WERI-Rb-1 (cell line): ENCODE results near the gene ZNF791.
A peak's percentile ranks its signal among the peaks of the same experiment; 100 is the strongest.
"Not testable (repeated sequence)": the region's sequence is repeated elsewhere in the genome, so short reads cannot be mapped to it uniquely, and the experiment has no call there.

Source experiments
- DNase-seq: peaks from one replicate; pipeline ENCODE4 v3.0.0-alpha.2; 2020
- H3K27ac ChIP-seq: fragments of 250-450 bp; sonication (Bioruptor Pico); 2 replicates; pipeline ENCODE4 v1.5.1; 2020; ENCODE audit warnings: mild to moderate bottlenecking, moderate library complexity
- H3K27me3 ChIP-seq: fragments of 250-450 bp; sonication (Bioruptor Pico); 2 replicates; pipeline ENCODE4 v1.5.1; 2021; ENCODE audit warnings: mild to moderate bottlenecking, low read depth, moderate library complexity; ENCODE audit not compliant: insufficient read depth, severe bottlenecking
- H3K36me3 ChIP-seq: fragments of 250-450 bp; sonication (Bioruptor Pico); 2 replicates; pipeline ENCODE4 v1.5.1; 2020; ENCODE audit warnings: mild to moderate bottlenecking, moderate library complexity
- H3K4me3 ChIP-seq: 2 replicates; pipeline ENCODE4 v1.5.1; 2011; ENCODE audit warnings: low read depth, mild to moderate bottlenecking, control low read depth, low read length
- H3K9me3 ChIP-seq: fragments of 250-450 bp; sonication (Bioruptor Pico); 2 replicates; pipeline ENCODE4 v1.5.1; 2021; ENCODE audit warnings: mild to moderate bottlenecking, moderate library complexity; ENCODE audit not compliant: severe bottlenecking
- CTCF ChIP-seq: IDR thresholded peaks from 2 replicates; pipeline ENCODE4 v1.5.1; 2011; ENCODE audit warnings: low read depth, mild to moderate bottlenecking, control low read depth, inconsistent platforms, low read length

ZNF791 gene

GRCh38 chr19:12676384-12676792, 65.7 kb downstream of the ZNF791 start:
- peak; percentile 94 for DNase-seq
- no peaks in the 10 kb centered on the region for H3K9me3 ChIP-seq
- H3K36me3 ChIP-seq = peaks cover 79% of the 10 kb centered on the region
- no peak overlapping the region for H3K27ac ChIP-seq
- H3K4me3 ChIP-seq = no peak overlapping the region
- peak; percentile 94 for TF ChIP-seq CTCF
- H3K27me3 ChIP-seq = no peaks in the 10 kb centered on the region

GRCh38 chr19:12676928-12677327, 66.2 kb downstream of the ZNF791 start:
- TF ChIP-seq CTCF = no peak
- Histone ChIP-seq H3K4me3 (no peak overlapping the region), H3K9me3 (no peaks in the 10 kb centered on the region), H3K27ac (no peak overlapping the region), H3K27me3 (no peaks in the 10 kb centered on the region), H3K36me3 (peaks cover 73% of the 10 kb centered on the region)
- DNase-seq = no peak

- not testable (repeated sequence) for H3K27ac ChIP-seq, DNase-seq, H3K9me3 ChIP-seq, H3K27me3 ChIP-seq, H3K4me3 ChIP-seq
- H3K36me3 ChIP-seq = peaks cover 66% of the 10 kb centered on the region
Observed at GRCh38 chr19:12678039-12678438, 67.3 kb downstream of the ZNF791 start.

- Histone ChIP-seq H3K36me3 (peaks cover 49% of the 10 kb centered on the region), H3K4me3 (no peak overlapping the region)
Observed at GRCh38 chr19:12680034-12680433, 69.3 kb downstream of the ZNF791 start.

GRCh38 chr19:12681074-12681987, 70.6 kb downstream of the ZNF791 start, which contains the start of gene DHPS:
Gene DHPS (minus strand): TSS chr19:12681880. CDS start chr19:12681766, 114 bp downstream.
- no peak for TF ChIP-seq CTCF
- DNase-seq = peak; percentile 95
- H3K27ac ChIP-seq = peak within 1 kb of the TSS; percentile 97
- H3K9me3 ChIP-seq = no peaks in the 10 kb centered on the region
- H3K4me3 ChIP-seq = peak within 1 kb of the TSS; percentile 75
- peaks cover 36% of the 10 kb centered on the region for H3K36me3 ChIP-seq
- H3K27me3 ChIP-seq = no peaks in the 10 kb centered on the region

More at GRCh38 chr19:12680034-12680433, 69.3 kb downstream of the ZNF791 start:
- no peak for TF ChIP-seq CTCF
- no peak for DNase-seq
- Histone ChIP-seq H3K27ac (no peak overlapping the region), H3K27me3 (no peaks in the 10 kb centered on the region), H3K9me3 (no peaks in the 10 kb centered on the region)
